Chondrocyte (in vitro differentiated cells): ENCODE measurements around the gene XPO6. TPM values are rescaled to one million over a fixed set of nuclear protein-coding genes. Genes with fewer than 3 reads are reported as not detected.

ENCODE experiments used
- DNase-seq: peaks from one replicate; pipeline ENCODE4 v3.0.0; 2021; ENCODE audit warnings: mixed read lengths, low spot score
- H3K27ac Mint-ChIP-seq: one replicate; pipeline ENCODE4 v1.8.0; 2021; ENCODE audit warnings: mild to moderate bottlenecking, moderate library complexity, mixed read lengths; ENCODE audit not compliant: unreplicated experiment
- H3K27me3 Mint-ChIP-seq: 2 replicates; pipeline ENCODE4 v1.8.0; 2021; ENCODE audit warnings: low read depth, mixed read lengths
- H3K36me3 Mint-ChIP-seq: 2 replicates; pipeline ENCODE4 v1.8.0; 2021; ENCODE audit warnings: low read depth, mixed read lengths
- H3K4me1 Mint-ChIP-seq: 2 replicates; pipeline ENCODE4 v1.8.0; 2021; ENCODE audit warnings: low read depth, mild to moderate bottlenecking, mixed read lengths
- H3K4me3 Mint-ChIP-seq: one replicate; pipeline ENCODE4 v1.8.0; 2021; ENCODE audit warnings: mild to moderate bottlenecking, moderate library complexity, mixed read lengths; ENCODE audit not compliant: unreplicated experiment
- H3K9me3 Mint-ChIP-seq: 2 replicates; pipeline ENCODE4 v1.8.0; 2021; ENCODE audit warnings: low read depth, mixed read lengths
- CTCF ChIP-seq: fragments of 200-600 bp; sonication (generic); IDR thresholded peaks from 2 replicates; pipeline ENCODE4 v1.5.0; 2021; ENCODE audit warnings: antibody characterized with exemption, mild to moderate bottlenecking, moderate library complexity
- total RNA-seq: library from RNA; stranded (reverse); gene quantifications from 3 replicates; pipeline ENCODE4 v1.2.1, GENCODE V29; 2021

XPO6 gene
- total RNA-seq, 1 donor from 2014 or later = 124 TPM

- DNase-seq = no peak
- peaks cover 37% of the 10 kb centered on the region for H3K36me3 Mint-ChIP-seq
- H3K27me3 Mint-ChIP-seq = no peaks in the 10 kb centered on the region
- peak overlapping the region; percentile 8 for H3K27ac Mint-ChIP-seq
- no peaks in the 10 kb centered on the region for H3K9me3 Mint-ChIP-seq
- no peak overlapping the region for H3K4me3 Mint-ChIP-seq
- peaks cover 19% of the 10 kb centered on the region for H3K4me1 Mint-ChIP-seq
- no peak for TF ChIP-seq CTCF
These were observed 39.9 kb downstream of the XPO6 start for GRCh38 chr16:28171816-28172215.

GRCh38 chr16:28168991-28169554 is 42.7 kb downstream of the XPO6 start:
- no peak for DNase-seq
- H3K27ac Mint-ChIP-seq = no peak overlapping the region
- H3K27me3 Mint-ChIP-seq = no peaks in the 10 kb centered on the region
- peaks cover 30% of the 10 kb centered on the region for H3K36me3 Mint-ChIP-seq
- TF ChIP-seq CTCF = no peak
- H3K9me3 Mint-ChIP-seq = no peaks in the 10 kb centered on the region
- no peak overlapping the region for H3K4me3 Mint-ChIP-seq
- H3K4me1 Mint-ChIP-seq = peaks cover 37% of the 10 kb centered on the region

GRCh38 chr16:28167730-28168129 is 44.0 kb downstream of the XPO6 start:
- TF ChIP-seq CTCF = no peak
- Mint-ChIP-seq H3K36me3 (peaks cover 26% of the 10 kb centered on the region), H3K27me3 (no peaks in the 10 kb centered on the region), H3K4me1 (peaks cover 51% of the 10 kb centered on the region), H3K4me3 (no peak overlapping the region), H3K9me3 (no peaks in the 10 kb centered on the region), H3K27ac (no peak overlapping the region)
- DNase-seq = no peak

- Mint-ChIP-seq H3K27ac (peak overlapping the region; percentile 43), H3K4me3 (no peak overlapping the region)
- DNase-seq = no peak
These were observed 44.5 kb downstream of the XPO6 start for GRCh38 chr16:28167221-28167620.

More at GRCh38 chr16:28167221-28167620, 44.5 kb downstream of the XPO6 start:
- Mint-ChIP-seq H3K4me1 (peaks cover 52% of the 10 kb centered on the region), H3K27me3 (no peaks in the 10 kb centered on the region), H3K9me3 (no peaks in the 10 kb centered on the region), H3K36me3 (peaks cover 23% of the 10 kb centered on the region)
- no peak for TF ChIP-seq CTCF
